SU-DHL-6 (cell line): ENCODE results near the gene INO80.

Experiments used
- CTCF ChIP-seq: fragments of 200-600 bp; sonication (generic); IDR thresholded peaks from one replicate; pipeline ENCODE4 v1.5.1; 2017; ENCODE audit warnings: antibody characterized with exemption, mild to moderate bottlenecking, low read length, moderate library complexity; ENCODE audit not compliant: insufficient read depth, poor library complexity, severe bottlenecking
- EZH2phosphoT487 ChIP-seq: fragments of 200-600 bp; sonication (generic), shearing (Covaris generic); conservative IDR thresholded peaks from 2 replicates; pipeline ENCODE4 v1.6.1; 2018; ENCODE audit warnings: mild to moderate bottlenecking, antibody characterized with exemption, low read length, moderate library complexity, mixed read lengths

- TF ChIP-seq CTCF: no peak
- no peak for TF ChIP-seq EZH2phosphoT487
Measured at GRCh38 chr15:40938536-40938870, 177.6 kb downstream of the INO80 start.
